Transverse colon (tissue), 4 donors: Measurements from ENCODE around the gene TMEM266. TPM values are rescaled to one million over a fixed set of nuclear protein-coding genes. Genes with fewer than 3 reads are reported as not detected.
"Not testable (repeated sequence)": the region's sequence is repeated elsewhere in the genome, so short reads cannot be mapped to it uniquely, and the experiment has no call there.

ENCODE experiments used
- DNase-seq: peaks from one replicate; pipeline ENCODE4 v3.0.0-alpha.2; 2019
- H3K27ac ChIP-seq, 4 donors: fragments of 200-600 bp; sonication (generic); 2 replicates each; pipeline ENCODE4 v1.5.1; 2016 to 2018; ENCODE audit warnings: inconsistent platforms in 4 of 4
- H3K27me3 ChIP-seq: fragments of 200-600 bp; sonication (generic); 2 replicates; pipeline ENCODE4 v1.5.1; 2017; ENCODE audit warnings: inconsistent platforms
- H3K36me3 ChIP-seq, 4 donors: fragments of 200-600 bp; sonication (generic); 2 replicates each; pipeline ENCODE4 v1.5.1; 2017 to 2019; ENCODE audit warnings: inconsistent platforms in 4 of 4
- H3K4me1 ChIP-seq, 4 donors: fragments of 200-600 bp; sonication (generic); 2 replicates each; pipeline ENCODE4 v1.5.1; 2017 to 2020; ENCODE audit warnings: inconsistent platforms in 4 of 4
- H3K4me3 ChIP-seq, 4 donors: fragments of 200-600 bp; sonication (generic); 1 replicate in 1 of 4; 2 replicates in 3 of 4; pipeline versions ENCODE4 v1.5.1 to v1.6.1; 2017 to 2019; ENCODE audit warnings: inconsistent platforms in 4 of 4
- H3K9me3 ChIP-seq, 2 donors: fragments of 200-600 bp; sonication (generic); 2 replicates each; pipeline ENCODE4 v1.5.1; 2017 to 2019; ENCODE audit warnings: inconsistent platforms in 2 of 2
- EP300 ChIP-seq: sonication (generic); formaldehyde crosslinking; IDR thresholded peaks from one replicate; pipeline ENCODE4 v1.6.1; 2017; ENCODE audit warnings: antibody characterized with exemption, low read depth
- POLR2A ChIP-seq: fragments of 450-650 bp; IDR thresholded peaks from one replicate; pipeline ENCODE4 v1.6.1; 2016; ENCODE audit warnings: antibody characterized with exemption, mild to moderate bottlenecking, moderate library complexity
- POLR2AphosphoS5 ChIP-seq, 3 donors: sonication (generic); formaldehyde crosslinking; IDR thresholded peaks; one replicate each; pipeline ENCODE4 v1.6.1; 2016; ENCODE audit warnings: antibody characterized with exemption in 3 of 3
- WGBS, 2 donors: methylation state at CpG; one replicate each; pipeline ENCODE4 v1.1.5; 2018; ENCODE audit warnings: low coverage in 1 of 2; 5-methylcytosine and 5-hydroxymethylcytosine counted together
- in situ Hi-C, 4 donors: fragments of 200-750 bp; cut with MboI; loops; one replicate each; pipeline versions ENCODE4 v1.15.0 to v1.15.1; 2017; ENCODE audit warnings: low sequenced_read_pairs in 3 of 4, low pct_ligation_motif_present in 1 of 4, low pct_unique_long_range_greater_than_20kb in 1 of 4
- intact Hi-C: fragments of 100-400 bp; cut with DNase I; formaldehyde crosslinking; loops from one replicate; pipeline ENCODE4 v1.15.1; 2023; ENCODE audit warnings: low total_unique reads
- total RNA-seq, 4 donors: library from RNA; depleted of rRNA; stranded (reverse); fragments of >200 nt; gene quantifications; one replicate each; pipeline ENCODE4 v1.1.0, GENCODE V29; 2016
- TF ChIP-seq, protein P1 (sequence below), 5 experiments: fragments of 200-600 bp in 3 of 5; fragments of 450-650 bp in 2 of 5; sonication (generic) in 3 of 5; IDR thresholded peaks; 1 replicate in 2 of 5; 2 replicates in 3 of 5; pipeline ENCODE4 v1.5.1; 2016 to 2017; ENCODE audit warnings: antibody characterized with exemption in 5 of 5, inconsistent platforms in 3 of 5, mild to moderate bottlenecking in 2 of 5, moderate library complexity in 1 of 5

Gene TMEM266, protein sequence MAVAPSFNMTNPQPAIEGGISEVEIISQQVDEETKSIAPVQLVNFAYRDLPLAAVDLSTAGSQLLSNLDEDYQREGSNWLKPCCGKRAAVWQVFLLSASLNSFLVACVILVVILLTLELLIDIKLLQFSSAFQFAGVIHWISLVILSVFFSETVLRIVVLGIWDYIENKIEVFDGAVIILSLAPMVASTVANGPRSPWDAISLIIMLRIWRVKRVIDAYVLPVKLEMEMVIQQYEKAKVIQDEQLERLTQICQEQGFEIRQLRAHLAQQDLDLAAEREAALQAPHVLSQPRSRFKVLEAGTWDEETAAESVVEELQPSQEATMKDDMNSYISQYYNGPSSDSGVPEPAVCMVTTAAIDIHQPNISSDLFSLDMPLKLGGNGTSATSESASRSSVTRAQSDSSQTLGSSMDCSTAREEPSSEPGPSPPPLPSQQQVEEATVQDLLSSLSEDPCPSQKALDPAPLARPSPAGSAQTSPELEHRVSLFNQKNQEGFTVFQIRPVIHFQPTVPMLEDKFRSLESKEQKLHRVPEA
- total RNA-seq: under 1 TPM in 1 of 4 donors, not detected in 3; 0.41 TPM

DNA sequence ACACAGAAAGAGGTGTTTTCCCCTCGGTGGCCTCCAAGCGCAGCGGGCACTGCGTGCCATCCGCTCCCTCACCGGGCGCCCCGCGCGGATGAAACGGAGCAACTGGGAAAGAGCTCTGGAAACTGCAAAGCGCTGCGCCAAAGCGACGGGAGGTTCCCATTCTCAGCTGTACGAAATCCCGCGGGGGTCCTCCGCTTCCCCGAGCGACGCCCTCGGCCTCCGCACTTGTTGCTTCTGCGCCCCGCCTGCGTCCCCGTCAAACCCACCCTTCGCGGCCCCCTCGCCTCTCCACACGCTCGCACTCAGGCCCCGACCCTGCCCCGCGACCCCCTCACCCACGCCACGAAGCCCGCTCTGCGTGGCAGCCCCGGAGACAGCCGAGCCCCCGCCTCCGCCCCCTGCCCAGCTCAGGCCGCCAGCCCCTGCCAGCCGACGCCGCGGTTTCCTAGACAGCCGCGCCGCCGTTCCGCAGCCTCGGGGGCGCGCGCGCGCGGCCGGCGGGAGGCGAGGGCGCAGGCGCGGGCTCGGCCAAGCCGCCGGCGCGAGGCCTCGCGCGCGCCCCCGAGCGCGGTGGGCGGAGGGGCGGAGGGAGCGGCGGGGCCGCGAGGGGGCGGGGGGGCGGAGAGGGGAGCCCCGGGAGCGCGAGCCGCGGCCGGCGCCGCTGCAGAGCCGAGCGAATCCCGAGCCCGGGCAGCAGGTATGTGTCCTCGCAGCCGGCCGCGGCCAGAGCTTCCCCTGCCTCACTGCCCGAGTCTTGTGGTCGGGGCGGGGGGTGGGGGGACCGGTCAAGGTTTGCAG, at the start of gene TMEM266:
Gene TMEM266, plus strand, starts transcription at position 666 of the 798 bp plus-strand sequence. CDS start 74,279 bp downstream, outside the sequence.
- intact Hi-C loops (loop anchor here (10.0 kb wide), 1 partner anchor 75 kb away; no protein-coding TSS in a partner anchor), in situ Hi-C loops (loop anchor here in 2 of 4 donors (10.0 kb wide), 1 partner anchor 75 kb away; no protein-coding TSS in a partner anchor)
- DNase-seq: peak; percentile 15
- TF ChIP-seq, protein P1, sequence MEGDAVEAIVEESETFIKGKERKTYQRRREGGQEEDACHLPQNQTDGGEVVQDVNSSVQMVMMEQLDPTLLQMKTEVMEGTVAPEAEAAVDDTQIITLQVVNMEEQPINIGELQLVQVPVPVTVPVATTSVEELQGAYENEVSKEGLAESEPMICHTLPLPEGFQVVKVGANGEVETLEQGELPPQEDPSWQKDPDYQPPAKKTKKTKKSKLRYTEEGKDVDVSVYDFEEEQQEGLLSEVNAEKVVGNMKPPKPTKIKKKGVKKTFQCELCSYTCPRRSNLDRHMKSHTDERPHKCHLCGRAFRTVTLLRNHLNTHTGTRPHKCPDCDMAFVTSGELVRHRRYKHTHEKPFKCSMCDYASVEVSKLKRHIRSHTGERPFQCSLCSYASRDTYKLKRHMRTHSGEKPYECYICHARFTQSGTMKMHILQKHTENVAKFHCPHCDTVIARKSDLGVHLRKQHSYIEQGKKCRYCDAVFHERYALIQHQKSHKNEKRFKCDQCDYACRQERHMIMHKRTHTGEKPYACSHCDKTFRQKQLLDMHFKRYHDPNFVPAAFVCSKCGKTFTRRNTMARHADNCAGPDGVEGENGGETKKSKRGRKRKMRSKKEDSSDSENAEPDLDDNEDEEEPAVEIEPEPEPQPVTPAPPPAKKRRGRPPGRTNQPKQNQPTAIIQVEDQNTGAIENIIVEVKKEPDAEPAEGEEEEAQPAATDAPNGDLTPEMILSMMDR (IDR thresholded peaks at IDR 0.05): no peak
- TF ChIP-seq POLR2AphosphoS5 (IDR thresholded peaks at IDR 0.05): no peak
- TF ChIP-seq EP300: no peak
- no peak for TF ChIP-seq POLR2A
- WGBS, 2 donors: 0% methylated on average over 28 of the region's 107 CpGs; no CpG with 5 or more reads in 1 of the 2 donors
- Histone ChIP-seq H3K27me3 (peaks cover 82% of the 10 kb centered on the region), H3K9me3 (no peaks in the 10 kb centered on the region), H3K4me3 (peak within 1 kb of the TSS; percentile 44 to 70 (median 54)), H3K36me3 (no peaks in the 10 kb centered on the region), H3K4me1 (peaks cover 7 to 21% (median 16%) of the 10 kb centered on the region in 4 donors), H3K27ac (no peak within 1 kb of the TSS)

DNA sequence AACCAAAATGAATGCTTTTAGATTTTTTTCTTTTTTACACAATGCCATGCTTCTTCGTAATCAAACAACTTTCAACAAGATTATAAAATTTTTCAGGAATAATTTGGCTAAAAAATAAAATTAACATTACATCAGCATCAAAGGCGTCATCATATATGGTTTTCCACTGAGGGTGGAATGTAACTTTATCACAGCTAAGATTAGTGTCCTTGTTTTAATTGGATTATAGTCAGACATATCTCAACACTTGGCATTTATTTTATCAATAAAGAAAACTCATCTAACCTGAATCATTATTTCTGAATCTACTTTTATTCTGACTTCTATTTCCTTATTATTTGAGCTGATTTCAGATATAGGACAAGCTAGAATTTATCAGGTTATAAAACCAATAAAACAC, 49.2 kb upstream of the TMEM266 start:
- WGBS, 2 donors: 83 to 84% methylated on average over 2 of the region's 2 CpGs
- H3K4me3 ChIP-seq: no peak overlapping the region
- H3K27ac ChIP-seq: no peak overlapping the region

DNA sequence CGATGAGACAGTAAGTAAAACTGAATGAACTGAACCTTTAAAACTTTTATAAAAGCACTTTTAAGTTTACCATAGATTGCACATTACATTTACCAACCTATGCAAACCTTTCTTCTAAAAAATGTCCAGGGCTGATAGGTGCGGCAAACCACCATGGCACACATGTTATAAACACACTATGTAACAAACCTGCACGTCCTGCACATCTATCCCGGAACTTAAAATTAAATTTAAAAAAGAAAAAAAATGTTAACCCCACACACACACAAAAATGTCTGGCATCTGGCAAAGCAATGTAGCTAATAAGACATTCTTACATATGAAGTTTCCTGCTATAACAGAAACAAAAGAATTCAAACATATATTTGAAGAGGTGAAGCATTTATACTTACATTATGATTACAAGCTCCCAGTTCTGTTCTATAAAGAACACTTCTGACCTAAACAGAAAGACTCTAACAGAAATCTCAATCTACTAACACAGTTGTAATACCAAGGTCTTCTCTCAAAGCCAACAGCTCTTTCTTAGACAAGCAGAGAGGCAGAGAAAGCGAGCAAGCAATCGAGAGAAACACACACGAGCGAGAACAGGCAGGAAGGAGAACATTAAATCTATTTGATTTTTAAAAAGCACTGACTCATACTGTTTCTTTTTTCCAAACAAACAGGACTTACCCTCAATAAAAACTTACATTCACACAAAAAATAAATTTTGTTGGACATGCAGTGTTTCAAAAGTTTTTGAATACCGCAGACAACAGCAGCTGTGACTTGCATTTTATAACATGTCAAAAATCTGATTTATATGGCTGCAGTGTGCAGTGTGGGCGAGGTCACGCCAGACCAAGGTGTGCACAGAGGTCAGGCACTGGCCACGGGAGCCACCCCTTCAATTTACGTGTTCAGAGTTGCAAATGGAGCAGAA, 47.9 kb upstream of the TMEM266 start, which contains the start of gene NRG4:
Gene NRG4, minus strand, starts transcription at position 798 of the 925 bp plus-strand sequence. CDS start 1,194 bp downstream, outside the sequence.
- Histone ChIP-seq H3K4me3 (peak within 1 kb of the TSS in 3 of 4 donors; percentile 7 to 37 (median 9)), H3K36me3 (no peaks in the 10 kb centered on the region), H3K27ac (peak within 1 kb of the TSS in 2 of 4 donors; percentile 35 to 36), H3K9me3 (peaks cover 5 to 8% of the 10 kb centered on the region in 2 donors), H3K27me3 (peaks cover 17% of the 10 kb centered on the region), H3K4me1 (peaks cover 0 to 6% (median 0%) of the 10 kb centered on the region in 4 donors)
- DNase-seq: peak; percentile 26
- intact Hi-C loops: no loop called here
- WGBS, 2 donors: 18% methylated on average over 11 to 13 of the region's 13 CpGs
- TF ChIP-seq POLR2A: no peak
- TF ChIP-seq, protein P1 (IDR thresholded peaks at IDR 0.05): no peak
- no peak for TF ChIP-seq EP300
- no peak for TF ChIP-seq POLR2AphosphoS5 (IDR thresholded peaks at IDR 0.05)
- in situ Hi-C loops: no loop called here

More for the DNA sequence above, 49.2 kb upstream of the TMEM266 start:
- Histone ChIP-seq H3K9me3 (peaks cover 0 to 8% of the 10 kb centered on the region in 2 donors), H3K36me3 (no peaks in the 10 kb centered on the region), H3K27me3 (peaks cover 17% of the 10 kb centered on the region), H3K4me1 (peaks cover 0 to 6% (median 0%) of the 10 kb centered on the region in 4 donors)
- DNase-seq: no peak
- intact Hi-C loops: no loop called here
- in situ Hi-C loops: no loop called here
- no peak for TF ChIP-seq POLR2AphosphoS5 (IDR thresholded peaks at IDR 0.05)
- TF ChIP-seq, protein P1 (IDR thresholded peaks at IDR 0.05): no peak
- no peak for TF ChIP-seq POLR2A
- TF ChIP-seq EP300: no peak

DNA sequence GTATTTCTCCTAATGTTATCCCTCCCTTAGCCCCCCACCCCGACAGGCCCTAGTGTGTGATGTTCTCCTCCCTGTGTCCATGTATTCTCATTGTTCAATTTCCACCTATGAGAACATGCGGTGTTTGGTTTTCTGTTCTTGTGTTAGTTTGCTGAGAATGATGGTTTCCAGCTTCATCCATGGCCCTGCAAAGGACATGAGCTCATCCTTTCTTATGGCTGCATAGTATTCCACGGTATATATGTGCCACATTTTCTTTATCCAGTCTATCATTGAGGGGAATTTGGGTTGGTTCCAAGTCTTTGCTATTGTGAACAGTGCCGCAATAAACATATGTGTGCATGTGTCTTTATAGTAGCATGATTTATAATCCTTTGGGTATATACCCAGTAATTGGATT, 46.3 kb upstream of the TMEM266 start:
- H3K9me3 ChIP-seq, H3K36me3 ChIP-seq, in situ Hi-C loops, H3K4me1 ChIP-seq, H3K27ac ChIP-seq, H3K4me3 ChIP-seq, intact Hi-C loops, DNase-seq: not testable (repeated sequence)
- 96 to 97% methylated on average over 4 of the region's 4 CpGs for WGBS, 2 donors
- peaks cover 17% of the 10 kb centered on the region for H3K27me3 ChIP-seq
